Thyroid gland (tissue), 4 donors: ENCODE measurements around the gene QKI.

Source experiments
- CTCF ChIP-seq, 6 experiments: fragments of 200-600 bp in 3 of 6; fragments of 450-650 bp in 3 of 6; sonication (generic) in 3 of 6; IDR thresholded peaks; one replicate each; pipeline ENCODE4 v1.5.1; 2016 to 2019; ENCODE audit warnings: antibody characterized with exemption in 6 of 6, mild to moderate bottlenecking in 2 of 6, inconsistent platforms in 1 of 6, moderate library complexity in 1 of 6
- POLR2A ChIP-seq, 2 donors: fragments of 450-650 bp; IDR thresholded peaks; one replicate each; pipeline ENCODE4 v1.6.1; 2017; ENCODE audit warnings: antibody characterized with exemption in 2 of 2, mild to moderate bottlenecking in 2 of 2, moderate library complexity in 1 of 2

GRCh38 chr6:163438940-163439335 lies 24.4 kb downstream of the QKI start:
- TF ChIP-seq POLR2A (IDR thresholded peaks at IDR 0.05) (no peak), CTCF (IDR thresholded peaks at IDR 0.05) (no peak)
